NCI-H2171 treated with DMSO at 0.1 percent for 48 hours (cell line): ENCODE results near the gene PNMA8A.
"Not testable (repeated sequence)": the region's sequence is repeated elsewhere in the genome, so short reads cannot be mapped to it uniquely, and the experiment has no call there.

ENCODE experiments used
- DNase-seq: peaks from one replicate; lab custom pipeline; 2025; lab: John Stamatoyannopoulos, UW

Gene PNMA8A

GRCh38 chr19:46466536-46467196 lies 4.7 kb downstream of the PNMA8A start:
- DNase-seq, result peak; percentile 39

- DNase-seq, result peak; percentile 79
These were observed 7.8 kb downstream of the PNMA8A start for GRCh38 chr19:46463516-46463915.

DNA sequence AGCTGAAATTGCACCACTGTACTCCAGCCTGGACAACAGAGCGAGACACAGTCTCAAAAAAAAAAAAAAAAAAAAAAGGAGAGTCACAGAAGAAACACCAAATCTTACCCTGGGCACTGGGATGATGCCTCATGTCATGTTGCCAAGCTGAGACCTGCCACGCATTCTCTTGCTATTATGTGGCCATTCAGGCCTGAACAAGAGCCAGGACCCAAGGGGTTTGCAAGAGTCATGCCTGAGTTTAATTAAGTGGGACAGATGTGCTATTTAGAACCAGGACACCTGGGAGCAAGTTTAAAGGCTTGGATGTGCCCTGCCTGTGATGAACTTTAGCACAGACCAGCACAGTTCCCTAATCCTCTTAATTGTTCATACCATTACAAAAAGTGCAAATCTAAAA lies 9.8 kb downstream of the PNMA8A start:
- peak; percentile 91 for DNase-seq

- DNase-seq, result peak; percentile 60
These were observed 10.4 kb downstream of the PNMA8A start for GRCh38 chr19:46460981-46461380.

DNA sequence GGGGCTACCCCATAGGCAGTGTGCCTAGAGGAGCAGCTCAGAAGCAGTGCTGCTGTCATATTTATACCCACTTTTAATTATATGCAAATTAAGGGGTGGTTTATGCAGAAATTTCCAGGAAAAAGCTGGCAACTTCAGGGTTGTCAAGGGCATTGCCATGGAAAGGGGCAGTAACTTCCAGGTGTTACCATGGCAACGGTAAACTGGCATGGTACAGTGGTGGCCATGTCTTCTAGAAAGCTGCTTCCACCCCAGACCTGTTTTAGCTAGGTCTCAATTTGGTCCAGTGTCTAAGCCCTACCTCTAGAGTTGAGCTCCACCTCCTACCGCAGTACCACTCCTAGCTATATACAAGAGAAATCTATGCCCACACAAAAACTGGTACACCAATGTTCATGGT lies 11.3 kb downstream of the PNMA8A start:
- no peak for DNase-seq

GRCh38 chr19:46456930-46457329 lies 14.4 kb downstream of the PNMA8A start:
- DNase-seq, result no peak

- no peak for DNase-seq
These were observed 17.1 kb downstream of the PNMA8A start for GRCh38 chr19:46454244-46454643.

GRCh38 chr19:46453661-46454060 lies 17.7 kb downstream of the PNMA8A start:
- no peak for DNase-seq

GRCh38 chr19:46452186-46452585 lies 19.2 kb downstream of the PNMA8A start:
- no peak for DNase-seq

GRCh38 chr19:46451352-46451751 lies 20.0 kb downstream of the PNMA8A start:
- peak; percentile 91 for DNase-seq

DNA sequence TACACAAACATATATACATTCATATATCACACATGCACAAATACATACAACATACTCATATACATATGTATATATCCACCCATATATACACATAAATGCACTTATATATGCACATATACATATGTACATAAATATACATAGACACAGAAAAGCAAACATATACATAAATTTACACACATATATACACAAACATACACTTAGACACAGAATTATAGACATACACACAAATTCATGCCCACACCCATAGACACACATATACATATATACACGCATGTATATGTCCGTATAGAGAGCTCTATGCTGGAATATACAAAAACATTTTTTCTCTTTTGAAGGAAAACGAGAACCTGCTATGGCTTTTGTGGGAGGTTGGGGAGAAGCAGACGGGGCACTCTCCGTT lies 20.6 kb downstream of the PNMA8A start:
- no peak for DNase-seq

GRCh38 chr19:46449228-46449627 lies 22.1 kb downstream of the PNMA8A start:
- DNase-seq, result no peak

DNA sequence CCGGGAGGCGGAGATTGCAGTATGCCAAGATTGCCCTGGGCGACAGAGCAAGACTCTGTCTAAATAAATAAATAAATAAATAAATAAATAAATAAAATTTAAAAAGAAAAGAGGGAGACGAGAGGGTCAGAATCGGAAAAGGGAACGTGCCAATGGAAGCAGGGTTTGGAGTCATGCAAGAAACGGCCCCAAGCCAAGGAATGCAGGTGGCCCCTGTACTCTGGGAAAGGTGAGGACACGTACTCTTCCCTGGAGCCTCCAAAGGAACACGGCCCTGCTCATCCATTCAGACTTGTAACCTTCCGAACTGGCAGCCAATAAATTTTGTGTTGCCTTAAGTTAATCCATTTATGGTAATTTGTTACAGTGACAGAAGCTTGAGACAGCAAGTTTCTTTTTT lies 22.8 kb downstream of the PNMA8A start:
- DNase-seq, result no peak

DNA sequence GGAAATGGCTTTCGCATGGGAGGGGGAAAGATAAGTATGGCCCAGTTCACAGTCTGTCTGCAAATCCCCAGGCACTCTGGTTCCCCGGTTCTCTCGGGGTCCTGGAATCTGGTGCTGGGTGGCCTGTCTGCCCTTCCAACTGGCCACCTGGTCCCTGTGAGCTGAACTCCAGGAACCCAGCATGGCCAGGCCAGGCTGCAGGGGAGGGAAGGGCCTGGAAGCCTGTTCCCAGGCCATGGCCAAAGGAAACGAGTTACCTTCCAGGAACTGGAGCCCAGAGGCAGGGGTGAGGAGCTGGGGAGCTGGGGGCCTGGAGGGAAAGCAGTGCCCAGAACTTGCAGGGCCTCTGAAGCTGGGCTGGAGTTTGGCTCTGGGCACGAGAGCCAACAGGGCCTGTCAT lies 23.5 kb downstream of the PNMA8A start:
- DNase-seq, result no peak

DNA sequence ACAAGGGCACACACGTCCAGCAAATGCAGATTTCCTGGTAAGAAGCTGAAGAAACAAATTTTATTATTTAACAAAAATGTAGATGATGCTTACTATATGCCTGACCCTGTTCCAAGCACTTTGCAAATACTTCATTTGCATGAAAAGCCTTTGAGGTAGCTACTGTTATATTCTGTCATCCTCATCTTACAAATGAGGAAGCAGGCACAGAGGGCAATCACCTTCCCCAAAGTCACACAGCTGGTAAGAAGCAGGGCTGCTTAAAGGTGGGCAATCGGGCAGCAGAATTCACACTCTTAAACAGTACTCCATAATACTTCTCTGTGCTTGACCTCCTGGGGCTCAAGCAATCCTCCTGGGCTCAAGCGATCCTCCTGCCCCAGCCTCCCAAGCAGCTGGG lies 24.4 kb downstream of the PNMA8A start:
- DNase-seq, result no peak

DNA sequence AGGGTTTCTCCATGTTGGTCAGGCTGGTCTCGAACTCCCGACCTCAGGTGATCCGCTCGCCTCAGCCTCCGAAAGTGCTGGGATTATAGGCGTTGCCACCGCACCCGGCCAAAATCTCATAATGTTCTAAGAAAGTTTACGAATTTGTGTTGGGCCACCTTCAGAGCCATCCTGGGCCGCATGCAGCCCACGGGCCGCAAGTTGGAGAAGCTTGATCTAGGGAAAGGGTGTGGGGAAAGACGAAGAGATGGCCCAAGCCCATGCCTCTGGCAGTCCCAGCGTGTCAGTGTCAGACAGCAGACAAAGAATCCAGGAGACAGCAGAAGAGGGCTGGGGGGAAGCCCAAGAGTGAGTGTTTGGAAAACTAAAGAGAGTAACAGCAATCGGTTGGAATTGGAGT lies 25.3 kb downstream of the PNMA8A start:
- DNase-seq, result no peak

GRCh38 chr19:46442808-46443450 lies 28.4 kb downstream of the PNMA8A start:
- no peak for DNase-seq

GRCh38 chr19:46441866-46442265 lies 29.5 kb downstream of the PNMA8A start:
- no peak for DNase-seq

- not testable (repeated sequence) for DNase-seq
These were observed 35.7 kb downstream of the PNMA8A start for GRCh38 chr19:46435689-46436088.

DNA sequence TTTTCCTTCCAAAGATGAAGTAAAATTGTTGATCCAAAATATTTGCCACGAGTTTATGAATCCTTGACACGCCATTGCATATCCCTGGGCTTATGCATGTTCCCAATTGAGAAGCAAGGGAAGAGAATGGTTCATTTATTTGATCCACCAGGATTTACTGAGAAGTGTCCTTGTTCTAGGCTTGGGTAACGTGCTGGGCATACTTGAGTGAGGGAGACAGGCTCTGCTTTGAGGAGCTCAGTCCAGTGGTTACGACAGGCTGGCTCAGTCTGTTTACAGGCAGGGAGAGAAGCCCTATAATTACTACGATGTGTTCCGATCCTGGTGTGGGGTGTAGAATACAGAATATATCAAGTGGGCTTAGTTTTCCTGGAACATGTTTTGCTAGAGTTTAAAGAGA lies 36.4 kb downstream of the PNMA8A start:
- DNase-seq, result no peak

DNA sequence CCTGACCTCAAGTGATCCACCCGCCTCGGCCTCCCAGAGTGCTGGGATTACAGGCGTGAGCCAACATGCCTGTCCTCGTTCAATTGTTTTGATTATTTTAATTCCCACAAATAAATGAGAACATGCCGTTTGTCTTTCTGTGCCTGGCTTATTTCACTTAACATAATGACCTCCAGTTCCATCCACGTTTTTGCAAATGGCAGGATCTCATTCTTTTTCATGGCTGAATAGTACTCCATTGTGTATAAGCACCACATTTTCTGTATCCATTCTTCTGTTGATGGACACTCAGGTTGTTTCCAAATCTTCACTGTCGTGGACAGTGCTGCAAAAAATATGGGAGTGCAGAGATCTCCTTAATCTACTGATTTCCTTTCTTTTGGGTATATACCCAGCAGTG lies 37.9 kb downstream of the PNMA8A start:
- not testable (repeated sequence) for DNase-seq

DNA sequence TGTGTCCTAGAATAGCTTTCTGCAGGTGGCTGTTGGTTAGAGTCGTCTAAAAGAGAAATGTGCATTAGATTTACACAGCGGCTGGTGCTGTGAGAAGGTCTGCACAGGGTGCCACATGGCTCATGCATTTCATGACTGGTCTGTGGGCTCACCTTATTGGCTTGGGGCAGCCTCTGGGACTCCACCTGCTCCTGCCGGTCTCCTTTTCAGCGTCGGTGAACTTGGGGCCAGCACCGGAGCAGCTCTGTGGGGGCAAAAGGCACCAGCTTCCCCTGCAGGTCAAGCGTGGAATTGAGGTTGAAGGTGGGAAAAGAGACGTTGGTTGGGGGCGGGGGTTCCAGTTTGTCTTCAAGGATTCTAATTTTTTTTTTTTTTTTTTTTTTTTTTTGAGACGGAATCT lies 39.5 kb downstream of the PNMA8A start:
- DNase-seq, result no peak

DNA sequence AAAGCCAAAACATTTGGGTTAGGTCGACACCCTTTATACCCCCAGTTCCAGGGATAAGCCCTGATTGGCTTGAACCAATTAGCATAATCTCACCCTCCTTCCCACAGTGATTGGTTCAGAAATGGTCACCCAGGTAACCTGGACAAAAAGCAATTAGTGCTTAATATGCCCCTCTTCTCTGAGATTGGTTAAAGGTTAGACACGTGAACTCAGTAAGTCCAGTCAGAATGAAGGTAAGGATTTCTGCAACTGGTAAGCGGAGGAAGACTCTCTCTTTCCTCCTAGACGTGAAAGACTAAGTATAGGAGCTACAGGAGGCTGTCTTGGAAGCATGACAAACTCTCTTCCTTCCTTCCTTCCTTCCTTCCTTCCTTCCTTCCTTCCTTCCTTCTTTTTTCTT lies 41.4 kb downstream of the PNMA8A start:
- DNase-seq, result no peak
